ENCODE measurements around the gene DDX54.

DNA sequence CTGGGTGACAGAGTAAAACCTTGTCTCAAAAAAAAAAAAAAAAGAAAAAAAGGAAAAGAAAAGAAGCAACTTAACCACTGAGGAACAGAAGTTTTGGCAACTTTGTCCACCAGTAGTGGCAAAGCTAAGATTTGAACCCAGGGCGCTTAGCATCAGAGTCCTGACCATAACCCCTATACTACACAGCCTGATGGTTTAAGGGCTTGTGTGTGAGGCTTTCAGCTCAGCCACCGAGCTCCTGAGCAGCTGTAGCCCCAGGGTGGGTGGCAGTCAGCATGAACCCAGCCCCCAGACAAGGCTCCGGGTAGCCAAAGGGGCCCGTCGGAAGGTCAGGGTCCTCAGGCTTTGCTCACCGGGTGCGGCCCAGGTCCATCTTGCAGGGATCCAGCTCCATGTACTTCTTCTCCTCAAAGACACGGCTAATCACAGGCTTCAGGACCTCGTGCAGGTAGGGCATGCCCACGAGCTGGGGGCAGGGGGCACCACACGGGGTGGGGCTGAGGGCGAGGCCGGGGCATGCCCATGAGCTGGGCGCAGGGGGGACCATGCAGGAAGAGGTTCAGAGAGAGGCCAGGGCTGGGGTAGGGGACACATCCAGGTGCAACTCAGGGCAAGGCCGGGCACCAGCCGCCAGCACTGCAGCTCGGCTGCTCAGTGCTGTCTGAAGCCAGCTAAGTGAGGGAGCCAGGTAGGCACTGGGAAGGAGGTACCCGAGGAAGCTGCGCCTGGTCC lies 70.7 kb downstream of the DDX54 start:
- TF ChIP-seq SPI1 (IDR thresholded peaks at IDR 0.05; ENCODE audit: low read depth, low read length) (no peak), POLR2AphosphoS5 (IDR thresholded peaks at IDR 0.05; ENCODE audit: low read depth, low read length) (no peak), POLR2A (IDR thresholded peaks at IDR 0.05; ENCODE audit: low read depth, low read length) (no peak)
